IPS-NIHi11 (cell line): ENCODE results near the gene ZDHHC14.
"Not testable (repeated sequence)": the region's sequence is repeated elsewhere in the genome, so short reads cannot be mapped to it uniquely, and the experiment has no call there.

Source experiments
- DNase-seq: peaks from one replicate; pipeline ENCODE4 v3.0.0; 2012; ENCODE audit warnings: mixed read lengths, low spot score

Gene ZDHHC14

GRCh38 chr6:157467339-157467738 lies 86.3 kb downstream of the ZDHHC14 start:
- DNase-seq: not testable (repeated sequence)

GRCh38 chr6:157468054-157468453 lies 87.1 kb downstream of the ZDHHC14 start:
- DNase-seq: no peak

GRCh38 chr6:157468574-157468973 lies 87.6 kb downstream of the ZDHHC14 start:
- DNase-seq: no peak

GRCh38 chr6:157469378-157469777 lies 88.4 kb downstream of the ZDHHC14 start:
- no peak for DNase-seq

- DNase-seq: no peak
Measured at GRCh38 chr6:157471077-157471686, 90.2 kb downstream of the ZDHHC14 start.

GRCh38 chr6:157471895-157472686 lies 91.1 kb downstream of the ZDHHC14 start:
- DNase-seq: no peak

- no peak for DNase-seq
Measured at GRCh38 chr6:157476797-157477196, 95.8 kb downstream of the ZDHHC14 start.

- DNase-seq: no peak
Measured at GRCh38 chr6:157478926-157479325, 97.9 kb downstream of the ZDHHC14 start.

- no peak for DNase-seq
Measured at GRCh38 chr6:157479464-157480303, 98.7 kb downstream of the ZDHHC14 start.

- no peak for DNase-seq
Measured at GRCh38 chr6:157481189-157481864, 100.3 kb downstream of the ZDHHC14 start.

GRCh38 chr6:157481865-157482249 lies 100.9 kb downstream of the ZDHHC14 start:
- no peak for DNase-seq

- no peak for DNase-seq
Measured at GRCh38 chr6:157483770-157484169, 102.8 kb downstream of the ZDHHC14 start.

- DNase-seq: no peak
Measured at GRCh38 chr6:157484181-157484580, 103.2 kb downstream of the ZDHHC14 start.

GRCh38 chr6:157486572-157486971 lies 105.6 kb downstream of the ZDHHC14 start:
- DNase-seq: no peak

- DNase-seq: no peak
Measured at GRCh38 chr6:157487110-157487773, 106.3 kb downstream of the ZDHHC14 start.

GRCh38 chr6:157488058-157488457 lies 107.1 kb downstream of the ZDHHC14 start:
- no peak for DNase-seq

- DNase-seq: no peak
Measured at GRCh38 chr6:157488716-157489118, 107.7 kb downstream of the ZDHHC14 start.

- DNase-seq: no peak
Measured at GRCh38 chr6:157490611-157491269, 109.8 kb downstream of the ZDHHC14 start.

GRCh38 chr6:157491571-157492232 lies 110.7 kb downstream of the ZDHHC14 start:
- no peak for DNase-seq

- DNase-seq: no peak
Measured at GRCh38 chr6:157492249-157492648, 111.3 kb downstream of the ZDHHC14 start.

GRCh38 chr6:157492741-157493140 lies 111.8 kb downstream of the ZDHHC14 start:
- DNase-seq: no peak
